HPDE6-E6E7 (cell line): ENCODE data around the gene TTLL5.
"Not testable (repeated sequence)": the region's sequence is repeated elsewhere in the genome, so short reads cannot be mapped to it uniquely, and the experiment has no call there.

Experiments
- DNase-seq: peaks from one replicate; pipeline ENCODE4 v3.0.0; 2011; ENCODE audit warnings: missing footprints; ENCODE audit errors: extremely low spot score

Gene TTLL5

GRCh38 chr14:75911883-75912282 is 250.8 kb downstream of the TTLL5 start:
- DNase-seq = no peak

GRCh38 chr14:75913183-75913582 is 252.1 kb downstream of the TTLL5 start:
- no peak for DNase-seq

GRCh38 chr14:75915045-75915444 is 254.0 kb downstream of the TTLL5 start:
- no peak for DNase-seq

DNA sequence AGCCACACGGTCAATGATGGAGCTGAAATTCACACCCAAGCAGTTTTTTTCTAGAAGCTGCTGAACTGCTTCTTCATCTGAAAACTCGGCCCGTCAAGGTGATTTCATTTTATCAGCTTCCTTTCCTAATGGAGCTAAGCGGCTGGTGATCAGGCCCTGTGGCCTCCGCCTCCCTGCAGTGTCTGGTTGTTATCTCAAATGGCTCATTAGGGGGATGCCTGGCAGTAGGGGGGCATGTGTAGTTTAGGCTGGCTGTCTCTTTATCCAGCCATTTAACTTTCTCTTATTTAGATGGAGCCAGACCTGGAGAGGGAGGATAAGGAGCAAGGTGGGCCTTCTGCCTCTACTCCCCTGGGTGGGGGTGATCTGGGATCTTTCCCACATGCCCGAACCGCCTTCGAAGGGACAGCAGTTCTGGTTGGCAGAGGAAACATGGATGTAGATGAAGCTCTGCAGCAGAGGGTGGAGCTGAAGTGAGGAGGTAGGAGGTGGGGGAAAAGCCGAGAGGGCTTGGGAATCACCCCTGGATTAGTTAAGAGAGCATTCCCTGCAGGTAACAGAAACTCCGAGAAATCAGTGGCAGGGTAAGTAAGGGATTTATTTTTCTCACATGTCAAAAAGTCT is 256.4 kb downstream of the TTLL5 start:
- no peak for DNase-seq

DNA sequence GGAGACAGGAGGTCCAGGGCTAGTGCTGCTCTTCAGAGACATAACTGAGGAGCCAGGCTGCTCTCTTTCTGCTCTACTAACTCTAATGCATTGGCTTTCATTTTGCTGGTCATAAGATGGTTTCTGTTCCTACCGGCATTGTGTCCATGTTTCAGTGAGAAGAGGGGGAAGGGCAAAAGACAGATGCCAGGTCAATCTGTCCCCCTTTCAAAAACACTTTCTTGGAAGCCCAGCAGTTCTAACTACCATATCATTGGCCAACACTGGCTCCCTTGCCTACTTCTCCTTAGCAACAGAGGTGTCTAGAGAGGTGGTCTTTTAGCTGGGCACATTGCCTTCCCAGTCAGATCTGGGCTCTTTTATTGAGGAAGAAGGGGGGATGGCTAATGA is 256.9 kb downstream of the TTLL5 start:
- no peak for DNase-seq

DNA sequence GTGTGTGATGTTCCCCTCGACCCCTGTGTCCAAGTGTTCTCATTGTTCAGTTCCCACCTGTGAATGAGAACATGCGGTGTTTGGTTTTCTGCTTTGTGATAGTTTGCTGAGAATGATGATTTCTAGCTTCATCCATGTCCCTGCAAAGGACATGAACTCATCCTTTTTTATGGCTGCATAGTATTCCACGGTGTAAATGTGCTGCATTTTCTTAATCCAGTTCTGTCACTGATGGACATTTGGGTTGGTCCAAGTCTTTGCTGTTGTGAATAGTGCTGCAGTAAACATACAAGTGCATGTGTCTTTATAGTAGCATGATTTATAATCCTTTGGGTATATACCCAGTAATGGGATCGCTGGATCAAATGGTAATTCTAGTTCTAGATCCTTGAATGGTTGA is 259.4 kb downstream of the TTLL5 start:
- not testable (repeated sequence) for DNase-seq

DNA sequence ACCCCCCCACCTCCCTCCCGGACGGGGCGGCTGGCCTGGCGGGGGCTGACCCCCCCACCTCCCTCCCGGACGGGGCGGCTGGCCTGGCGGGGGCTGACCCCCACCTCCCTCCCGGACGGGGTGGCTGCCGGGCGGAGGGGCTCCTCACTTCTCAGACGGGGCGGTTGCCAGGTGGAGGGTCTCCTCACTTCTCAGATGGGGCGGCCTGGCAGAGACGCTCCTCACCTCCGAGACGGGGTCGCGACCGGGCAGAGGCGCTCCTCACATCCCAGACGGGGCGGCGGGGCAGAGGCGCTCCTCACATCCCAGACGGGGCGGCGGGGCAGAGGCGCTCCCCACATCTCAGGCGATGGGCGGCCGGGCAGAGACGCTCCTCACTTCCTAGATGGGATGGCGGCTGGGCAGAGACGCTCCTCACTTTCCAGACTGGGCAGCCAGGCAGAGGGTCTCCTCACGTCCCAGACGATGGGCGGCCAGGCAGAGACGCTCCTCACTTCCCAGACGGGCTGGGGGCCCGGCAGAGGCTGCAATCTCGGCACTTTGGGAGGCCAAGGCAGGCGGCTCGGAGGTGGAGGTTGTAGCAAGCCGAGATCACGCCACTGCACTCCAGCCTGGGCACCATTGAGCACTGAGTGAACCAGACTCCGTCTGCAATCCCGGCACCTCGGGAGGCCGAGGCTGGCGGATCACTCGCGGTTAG is 264.2 kb downstream of the TTLL5 start:
- DNase-seq = not testable (repeated sequence)

GRCh38 chr14:75926431-75927115 is 265.5 kb downstream of the TTLL5 start:
- no peak for DNase-seq

- no peak for DNase-seq
These were observed 266.6 kb downstream of the TTLL5 start for GRCh38 chr14:75927564-75928087.

DNA sequence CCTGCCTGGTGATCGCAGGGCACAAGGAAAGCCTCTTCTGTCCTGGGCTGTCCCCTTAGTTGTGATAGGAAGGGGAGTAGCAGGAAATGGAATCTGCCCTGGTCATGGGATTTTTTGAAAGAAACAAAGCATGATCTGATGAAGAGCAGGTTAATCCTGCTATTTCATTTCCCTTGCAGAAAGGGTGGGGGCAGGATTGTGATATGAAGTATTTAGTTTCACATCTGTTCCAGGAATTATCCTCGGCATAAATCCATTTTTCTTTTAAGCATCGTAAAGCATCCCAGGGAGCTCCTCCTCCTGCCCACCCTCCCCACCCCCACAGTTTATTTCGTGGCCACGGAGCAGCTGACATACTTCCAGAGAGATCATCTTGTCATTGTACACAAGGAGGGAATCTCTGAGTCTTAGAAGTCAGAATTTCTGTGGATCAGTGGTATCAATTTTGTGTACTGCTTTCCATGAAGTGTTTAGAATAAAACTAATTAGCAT is 267.7 kb downstream of the TTLL5 start:
- no peak for DNase-seq

GRCh38 chr14:75933712-75934296 is 272.8 kb downstream of the TTLL5 start:
- DNase-seq = no peak

GRCh38 chr14:75934998-75935628 is 274.1 kb downstream of the TTLL5 start:
- DNase-seq = no peak

DNA sequence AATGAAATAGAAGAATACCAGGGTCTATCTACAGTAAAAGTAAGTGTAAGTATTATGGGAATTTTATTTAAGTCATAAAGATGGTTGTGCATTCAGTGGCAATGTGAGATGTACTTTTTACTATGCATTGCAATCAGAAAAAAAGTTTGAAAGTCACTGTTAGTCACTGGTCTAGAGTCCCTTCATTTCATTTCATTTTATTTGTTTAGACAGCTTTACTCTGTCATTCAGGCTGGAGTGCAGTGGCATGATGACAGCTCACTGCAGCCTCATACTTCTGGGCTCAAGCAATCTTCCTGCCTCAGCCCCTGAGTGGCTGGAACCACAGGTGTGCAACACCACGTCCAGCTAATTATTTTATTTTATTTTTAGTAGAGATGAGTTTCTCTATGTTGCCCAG is 278.2 kb downstream of the TTLL5 start:
- no peak for DNase-seq

DNA sequence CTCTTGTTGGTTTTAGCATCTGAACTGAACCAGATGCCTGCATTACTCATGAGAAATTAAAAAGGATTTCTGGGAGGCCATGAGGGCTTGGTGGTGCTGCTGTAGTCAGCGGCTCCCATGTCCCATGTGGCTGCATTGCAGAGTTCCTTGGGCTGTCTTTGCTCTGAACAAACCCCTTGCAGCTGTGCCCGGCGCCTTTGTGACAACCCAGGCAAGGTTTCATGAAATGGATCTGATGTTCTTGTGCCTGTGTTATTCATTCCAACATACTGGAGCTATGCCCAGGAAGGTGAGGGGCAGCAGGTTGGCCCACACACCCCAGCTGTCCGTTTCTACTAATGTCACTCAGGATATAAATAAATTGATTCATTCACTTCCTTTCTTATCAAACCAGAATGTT is 280.0 kb downstream of the TTLL5 start:
- DNase-seq = no peak

DNA sequence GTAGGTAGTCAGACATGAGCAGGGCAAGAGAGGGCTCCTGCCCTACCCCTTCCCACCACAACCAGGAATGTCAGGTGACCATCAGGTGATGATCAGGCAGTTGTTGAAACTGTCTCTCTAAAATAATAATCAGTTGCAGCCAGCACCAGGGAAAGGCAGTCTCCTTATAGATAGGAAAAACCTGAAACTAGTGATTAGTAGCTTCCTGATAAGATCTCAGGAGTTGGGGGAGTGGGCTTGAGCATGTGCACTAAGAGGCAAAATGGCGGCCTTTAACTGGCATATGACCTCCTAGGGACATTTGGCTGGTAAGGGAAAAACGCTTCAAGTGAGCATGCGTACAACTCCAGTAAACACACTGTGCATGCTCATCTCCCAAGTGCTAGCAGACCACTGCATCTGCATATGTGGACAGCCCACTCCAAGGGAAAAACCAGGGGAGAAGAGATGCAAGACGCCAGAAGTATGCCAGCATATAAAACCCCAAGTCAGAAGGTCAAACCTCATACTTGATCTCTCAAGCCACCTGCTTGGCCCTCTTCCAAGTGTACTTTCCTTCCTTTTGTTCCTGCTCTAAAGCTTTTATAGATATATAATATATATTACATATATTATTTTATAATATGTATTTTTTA is 283.7 kb downstream of the TTLL5 start:
- DNase-seq = no peak

DNA sequence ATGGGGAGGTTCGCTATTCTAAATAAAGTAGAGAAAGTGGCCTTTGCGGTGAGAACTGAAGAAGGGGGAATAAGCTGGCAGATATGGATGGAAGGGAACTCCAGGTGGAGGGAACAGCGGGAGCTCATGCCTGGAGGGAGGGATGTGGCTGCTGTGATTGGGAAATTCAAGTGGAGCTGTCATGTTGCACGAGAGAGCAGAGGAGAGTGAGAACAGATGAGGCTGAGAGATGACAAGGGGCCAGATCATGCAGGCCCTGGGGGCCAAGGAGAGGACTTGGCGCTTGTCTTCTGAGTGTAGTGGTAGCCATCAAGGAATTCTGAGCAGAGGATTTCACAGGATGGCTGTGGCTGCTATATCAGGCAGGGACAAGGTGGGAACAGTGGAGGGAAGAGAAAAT is 285.7 kb downstream of the TTLL5 start:
- no peak for DNase-seq

DNA sequence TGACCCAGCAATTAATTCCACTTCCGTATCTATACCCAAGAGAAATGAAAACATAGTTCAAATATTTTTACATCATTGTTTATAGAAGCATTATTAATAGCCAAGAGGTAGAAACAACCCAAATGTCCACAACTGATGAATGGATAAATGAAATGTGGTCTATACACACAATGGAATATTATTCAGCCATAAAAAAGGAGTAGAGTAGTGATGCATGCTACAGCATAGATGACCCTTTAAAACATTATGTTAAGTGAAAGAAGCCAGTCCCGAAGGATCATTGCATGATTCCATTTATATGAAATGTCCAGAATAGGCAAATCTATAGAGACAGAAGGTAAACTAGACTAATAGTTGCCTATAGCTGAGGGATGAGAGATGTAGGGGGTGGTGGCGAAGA is 291.4 kb downstream of the TTLL5 start:
- DNase-seq = no peak

DNA sequence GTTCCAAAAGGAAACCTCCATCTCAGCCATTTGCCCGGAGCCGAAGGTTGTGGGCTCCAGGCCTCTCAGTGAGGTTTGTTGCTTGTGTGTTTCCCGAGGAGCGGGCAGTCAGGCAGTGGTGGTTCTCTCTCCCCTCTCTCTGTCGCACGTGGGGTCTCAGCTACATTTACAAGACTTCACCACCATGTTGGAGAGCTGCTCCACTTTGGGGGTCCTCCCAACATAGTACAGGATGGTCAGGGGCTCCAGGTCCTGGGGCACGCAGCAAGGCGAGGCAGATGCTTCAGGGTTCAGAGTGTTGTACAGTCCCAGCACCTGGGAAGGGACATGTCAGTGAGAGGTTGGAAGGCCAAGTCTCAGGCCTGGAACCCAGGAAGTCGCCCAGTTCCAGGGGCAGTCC is 298.0 kb downstream of the TTLL5 start:
- DNase-seq = no peak

- DNase-seq = no peak
These were observed 299.2 kb downstream of the TTLL5 start for GRCh38 chr14:75960231-75960630.

DNA sequence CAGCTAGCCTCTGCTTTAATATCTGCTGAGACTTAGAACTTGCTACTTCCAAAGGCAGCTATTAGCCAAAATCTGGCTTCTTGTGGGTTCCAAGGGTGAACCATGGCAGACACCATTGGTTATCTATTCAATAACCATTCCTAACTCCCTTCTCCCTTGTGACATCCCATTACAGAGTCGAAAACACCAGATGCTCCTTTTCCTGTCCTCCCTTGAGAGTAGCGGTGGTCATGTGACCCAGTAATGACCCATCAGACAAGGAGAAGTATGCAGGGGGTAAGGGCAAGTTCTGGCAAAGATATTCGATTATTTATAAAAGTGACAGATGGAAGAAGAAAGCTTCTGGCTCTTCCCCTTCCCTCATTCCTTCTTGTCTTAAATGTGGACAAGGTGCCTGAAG is 300.6 kb downstream of the TTLL5 start:
- DNase-seq = no peak

DNA sequence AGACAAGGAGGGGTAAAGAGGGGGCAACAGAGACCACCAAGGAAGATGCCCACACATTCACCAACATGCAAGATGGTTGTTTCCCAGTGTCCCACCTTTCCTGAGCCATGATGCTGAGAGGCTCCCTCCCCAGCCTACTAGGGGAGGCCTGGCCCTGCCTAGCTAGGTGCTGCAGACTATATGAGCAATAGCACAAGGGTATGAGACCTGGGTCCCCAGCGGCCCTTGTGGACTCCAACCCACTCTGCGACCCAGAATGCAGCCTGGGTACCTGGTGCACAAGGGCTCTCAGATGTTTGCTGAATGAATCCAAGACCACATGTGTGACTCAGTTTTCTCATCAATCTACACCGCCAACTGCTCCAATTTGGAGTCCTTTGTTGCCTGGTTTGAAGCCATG is 306.8 kb downstream of the TTLL5 start:
- no peak for DNase-seq
